Islet precursor cell (in vitro differentiated cells): ENCODE measurements around the gene SHB.
A peak's percentile ranks its signal among the peaks of the same experiment; 100 is the strongest.
"Not testable (repeated sequence)": the region's sequence is repeated elsewhere in the genome, so short reads cannot be mapped to it uniquely, and the experiment has no call there.

Experiments used
- DNase-seq: peaks from one replicate; pipeline ENCODE4 v3.0.0-alpha.2; 2018

Gene SHB

GRCh38 chr9:37965676-37966345 is 103.2 kb downstream of the SHB start:
- DNase-seq: not testable (repeated sequence)

DNA sequence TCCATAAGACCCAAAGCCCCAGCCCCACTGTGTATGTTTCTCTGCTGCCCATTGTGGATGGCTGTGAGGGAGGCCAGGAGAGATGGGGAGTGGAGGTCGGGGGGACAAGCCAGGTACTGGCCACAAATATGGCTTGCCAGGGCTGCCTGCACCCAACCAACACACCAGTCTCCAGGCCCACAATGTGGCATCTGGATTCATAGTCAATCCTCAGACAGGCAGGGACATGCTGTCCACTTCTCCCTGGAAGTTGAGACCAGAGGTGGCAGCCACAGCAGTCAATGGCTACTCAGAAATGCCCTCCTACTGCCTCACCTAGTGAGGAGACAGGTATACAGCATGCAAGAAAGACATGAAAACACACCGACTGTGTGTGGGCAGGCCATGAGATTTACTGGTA is 103.9 kb downstream of the SHB start:
- no peak for DNase-seq

DNA sequence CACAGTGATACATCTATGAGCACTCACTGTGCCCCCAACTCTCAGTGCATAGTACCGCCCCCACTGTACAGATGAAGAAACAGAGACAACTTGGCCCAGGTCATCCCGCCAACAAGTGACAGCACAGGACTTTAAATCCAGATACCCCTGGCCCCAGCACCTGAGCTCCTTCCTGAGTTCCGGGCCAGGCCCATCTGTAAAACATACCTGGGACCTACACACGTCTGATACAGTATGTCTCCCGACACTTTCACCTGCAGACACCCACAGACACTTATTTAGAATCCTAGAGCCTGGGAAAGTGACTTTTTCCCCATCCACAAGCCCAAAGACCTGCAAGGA is 104.3 kb downstream of the SHB start:
- DNase-seq: no peak

GRCh38 chr9:37963936-37964739 is 104.9 kb downstream of the SHB start:
- peak; percentile 93 for DNase-seq

- no peak for DNase-seq
Measured at GRCh38 chr9:37961351-37961750, 107.7 kb downstream of the SHB start.

GRCh38 chr9:37960631-37961030 is 108.4 kb downstream of the SHB start:
- DNase-seq: no peak

DNA sequence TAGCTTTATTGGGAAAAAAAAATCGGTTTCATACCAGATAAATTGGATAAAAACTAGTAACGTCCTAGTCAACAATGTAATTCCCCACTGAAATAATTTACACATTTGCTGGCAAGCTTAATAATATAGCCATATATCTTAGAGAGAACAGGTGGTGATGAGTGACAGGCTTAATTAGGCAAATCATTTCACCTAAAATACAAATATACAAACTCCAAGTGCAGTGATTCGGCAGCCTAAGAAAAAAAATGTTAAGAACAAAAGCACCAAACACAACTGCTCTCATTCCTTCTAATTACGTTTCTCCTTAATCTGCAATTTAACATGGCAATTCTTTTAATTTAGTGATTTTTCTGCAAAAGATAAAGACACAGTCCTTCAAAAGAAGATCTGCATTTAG is 109.1 kb downstream of the SHB start:
- DNase-seq: no peak

- no peak for DNase-seq
Measured at GRCh38 chr9:37958154-37958553, 110.9 kb downstream of the SHB start.

DNA sequence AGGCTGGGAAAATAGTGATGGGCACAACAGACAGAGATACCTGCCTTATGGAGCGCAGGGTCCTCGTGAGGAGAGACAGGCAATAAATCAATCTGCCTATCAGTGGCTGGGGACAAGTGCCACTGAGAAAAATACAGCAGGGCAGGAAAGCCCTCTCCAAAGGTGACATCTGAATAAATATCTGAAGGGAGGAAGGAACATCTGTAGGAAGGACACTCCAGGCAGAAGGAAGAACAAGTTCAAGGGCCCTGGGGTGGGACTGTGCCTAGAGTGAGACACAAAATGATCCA is 111.4 kb downstream of the SHB start:
- no peak for DNase-seq

GRCh38 chr9:37956904-37957663 is 111.9 kb downstream of the SHB start:
- DNase-seq: no peak

- DNase-seq: no peak
Measured at GRCh38 chr9:37956423-37956820, 112.6 kb downstream of the SHB start.

GRCh38 chr9:37955781-37956422 is 113.1 kb downstream of the SHB start:
- no peak for DNase-seq

DNA sequence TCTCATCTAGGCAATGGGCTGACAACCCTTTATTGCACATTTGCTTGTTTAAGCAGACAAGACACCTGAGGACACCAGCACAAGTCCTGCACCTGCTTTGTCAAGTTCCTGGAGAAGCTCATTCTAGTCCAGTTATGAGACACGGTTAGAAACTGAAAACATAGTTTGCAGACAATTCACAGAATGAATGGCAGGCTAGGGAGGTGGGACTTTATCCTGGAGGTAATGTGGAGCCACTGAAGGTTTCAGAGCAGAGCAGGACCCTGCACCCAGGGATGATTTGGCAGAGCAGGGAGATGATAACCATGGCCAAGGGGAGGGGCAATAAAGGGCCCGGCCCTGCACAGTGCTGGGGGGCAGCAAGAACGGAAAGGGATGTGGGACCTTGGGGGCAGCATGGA is 114.4 kb downstream of the SHB start:
- DNase-seq: no peak

- no peak for DNase-seq
Measured at GRCh38 chr9:37953775-37954437, 115.1 kb downstream of the SHB start.

- no peak for DNase-seq
Measured at GRCh38 chr9:37953206-37953774, 115.7 kb downstream of the SHB start.

DNA sequence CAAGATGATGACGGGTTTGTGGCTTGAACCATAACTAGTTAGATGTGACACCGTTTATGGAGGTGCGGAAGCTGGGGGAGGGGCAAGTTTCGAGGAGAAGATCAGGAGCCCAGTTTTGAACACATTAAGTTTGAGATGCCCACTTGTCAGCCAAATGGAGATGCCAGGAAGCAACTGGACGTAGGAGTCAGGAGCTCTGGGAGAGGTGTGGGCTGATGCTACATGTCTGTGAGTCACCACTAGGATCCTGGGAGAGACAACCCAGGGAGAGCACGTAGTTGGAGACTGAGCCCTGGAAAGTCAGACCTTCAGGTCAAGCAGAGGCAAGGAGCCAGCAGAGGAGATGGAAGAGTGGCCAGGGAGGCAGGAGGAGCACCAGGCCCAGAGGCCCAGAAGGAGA is 116.3 kb downstream of the SHB start:
- DNase-seq: no peak

GRCh38 chr9:37951671-37952449 is 117.2 kb downstream of the SHB start:
- no peak for DNase-seq

GRCh38 chr9:37950561-37950960 is 118.5 kb downstream of the SHB start:
- no peak for DNase-seq

GRCh38 chr9:37949576-37949975 is 119.5 kb downstream of the SHB start:
- DNase-seq: no peak

DNA sequence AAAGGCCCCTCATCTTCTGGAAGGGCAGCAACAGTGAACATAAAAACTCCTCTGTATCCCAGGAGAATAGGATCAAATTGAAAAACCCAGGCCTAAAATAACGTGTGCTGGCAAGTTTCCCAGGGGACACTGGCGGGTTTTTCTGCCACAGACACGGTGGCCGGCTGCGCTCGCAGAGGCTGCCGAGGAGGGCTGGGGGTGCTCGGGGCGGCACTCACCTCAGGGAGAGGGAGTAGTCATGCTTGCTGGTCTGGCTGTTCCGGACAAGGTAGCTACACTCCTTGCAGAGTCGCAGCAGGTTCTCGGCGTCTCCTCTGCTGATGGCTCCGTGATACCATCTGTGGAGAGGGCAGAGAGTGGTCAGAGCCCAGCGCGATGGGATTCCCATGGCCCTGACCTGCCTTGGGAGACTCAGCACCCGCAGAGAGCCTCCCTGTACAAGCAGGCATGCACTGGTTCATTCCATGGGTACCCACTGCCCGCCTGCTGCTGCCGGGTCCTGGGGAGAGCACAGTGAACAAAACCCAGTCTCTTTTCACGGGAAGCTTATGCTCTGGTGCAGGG is 120.5 kb downstream of the SHB start:
- no peak for DNase-seq

DNA sequence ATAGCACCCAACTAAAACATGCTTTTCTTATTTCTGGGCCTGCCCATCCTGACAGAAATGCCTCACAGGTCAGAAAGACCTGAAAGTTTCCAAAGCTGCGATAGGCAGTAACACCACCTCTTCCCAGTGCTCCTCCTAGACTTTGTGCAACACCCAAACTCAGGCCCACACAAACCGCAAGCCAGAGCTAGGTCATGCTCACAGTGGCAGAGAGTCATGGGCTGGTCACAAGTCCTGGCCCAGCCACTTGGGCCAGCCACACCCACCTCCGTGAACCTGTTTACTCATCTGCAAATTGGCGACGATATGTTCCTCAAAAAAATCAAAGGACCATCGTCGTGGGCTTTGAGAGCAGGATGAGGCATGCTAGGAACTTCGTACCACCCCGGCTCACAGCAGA is 121.0 kb downstream of the SHB start:
- DNase-seq: no peak

GRCh38 chr9:37947471-37947870 is 121.6 kb downstream of the SHB start:
- DNase-seq: no peak
